HEK293 (cell line): ENCODE data around the gene LPIN3.

Source experiments
- CTCF ChIA-PET: fragments of 350-600 bp; formaldehyde crosslinking; extraction: SDS; loops from one replicate; lab custom pipeline; 2021; ENCODE audit warnings: antibody characterized with exemption; lab: Yijun Ruan, JAX
- POLR2A ChIA-PET: fragments of 300-600 bp; formaldehyde crosslinking; extraction: SDS; loops from one replicate; lab custom pipeline; 2020; ENCODE audit warnings: antibody characterized with exemption, inconsistent platforms; lab: Yijun Ruan, JAX
- H3K27ac ChIP-seq: fragments of 200-500 bp; sonication (Bioruptor generic); 2 replicates; pipeline ENCODE4 v1.5.1; 2014; ENCODE audit warnings: low read depth, low read length, control low read depth, inconsistent platforms; ENCODE audit errors: extremely low read depth
- H3K36me3 ChIP-seq, 2 experiments: fragments of 200-500 bp in 1 of 2; sonication (Bioruptor generic) in 1 of 2; 1 replicate in 1 of 2; 2 replicates in 1 of 2; pipeline ENCODE4 v1.5.1; 2014 to 2017; ENCODE audit warnings: inconsistent platforms in 2 of 2, low read length in 2 of 2; ENCODE audit not compliant: control insufficient read depth in 2 of 2, insufficient read depth in 1 of 2
- H3K4me1 ChIP-seq: fragments of 200-500 bp; sonication (Bioruptor generic); 2 replicates; pipeline ENCODE4 v1.5.1; 2014; ENCODE audit warnings: mild to moderate bottlenecking, low read length, inconsistent platforms; ENCODE audit not compliant: control insufficient read depth, insufficient read depth
- H3K4me3 ChIP-seq: 2 replicates; pipeline ENCODE4 v1.5.1; 2011; ENCODE audit warnings: low read depth, mild to moderate bottlenecking, control low read depth, low read length, moderate library complexity
- H3K9me3 ChIP-seq: fragments of 200-500 bp; sonication (Bioruptor generic); 2 replicates; pipeline ENCODE4 v1.5.1; 2014; ENCODE audit warnings: low read depth, low read length, inconsistent platforms; ENCODE audit not compliant: control insufficient read depth, insufficient read depth
- EGR2 ChIP-seq: fragments of 450-650 bp; formaldehyde crosslinking; IDR thresholded peaks from 2 replicates; pipeline ENCODE4 v1.5.1; 2016; ENCODE audit warnings: low read depth, missing biosample characterization, missing genetic modification characterization
- FEZF1 ChIP-seq: fragments of 450-650 bp; formaldehyde crosslinking; IDR thresholded peaks from 2 replicates; pipeline ENCODE4 v1.5.1; 2016; ENCODE audit warnings: missing biosample characterization, missing genetic modification characterization
- GFI1B ChIP-seq: fragments of 450-650 bp; formaldehyde crosslinking; IDR thresholded peaks from 2 replicates; pipeline ENCODE4 v1.5.1; 2016; ENCODE audit warnings: missing biosample characterization, missing genetic modification characterization
- MYNN ChIP-seq: fragments of 450-650 bp; formaldehyde crosslinking; IDR thresholded peaks from 2 replicates; pipeline ENCODE4 v1.5.1; 2016; ENCODE audit warnings: missing biosample characterization, missing genetic modification characterization, borderline replicate concordance
- OSR2 ChIP-seq: fragments of 450-650 bp; formaldehyde crosslinking; IDR thresholded peaks from 2 replicates; pipeline ENCODE4 v1.5.1; 2016; ENCODE audit warnings: missing biosample characterization, missing genetic modification characterization
- PBX3 ChIP-seq: sonication (generic); formaldehyde crosslinking; IDR thresholded peaks from 2 replicates; pipeline ENCODE4 v1.8.1; 2022; ENCODE audit warnings: mild to moderate bottlenecking, moderate library complexity, missing genetic modification reagents
- ZFHX2 ChIP-seq: fragments of 450-650 bp; formaldehyde crosslinking; conservative IDR thresholded peaks from 2 replicates; pipeline ENCODE4 v1.5.1; 2016; ENCODE audit warnings: missing biosample characterization, missing genetic modification characterization
- ZNF121 ChIP-seq: fragments of 450-650 bp; formaldehyde crosslinking; IDR thresholded peaks from 2 replicates; pipeline ENCODE4 v1.5.1; 2016; ENCODE audit warnings: missing biosample characterization, missing genetic modification characterization
- ZNF19 ChIP-seq: fragments of 450-650 bp; formaldehyde crosslinking; IDR thresholded peaks from 2 replicates; pipeline ENCODE4; 2016; ENCODE audit warnings: missing biosample characterization, missing genetic modification characterization, low read depth
- ZNF221 ChIP-seq: fragments of 450-650 bp; formaldehyde crosslinking; IDR thresholded peaks from 2 replicates; pipeline ENCODE4 v1.5.1; 2017; ENCODE audit warnings: missing biosample characterization, missing genetic modification characterization, borderline replicate concordance
- ZNF239 ChIP-seq: fragments of 450-650 bp; formaldehyde crosslinking; IDR thresholded peaks from 2 replicates; pipeline ENCODE4 v1.5.1; 2016; ENCODE audit warnings: missing biosample characterization, missing genetic modification characterization
- ZNF416 ChIP-seq: fragments of 450-650 bp; formaldehyde crosslinking; IDR thresholded peaks from 2 replicates; pipeline ENCODE4 v1.5.1; 2016; ENCODE audit warnings: missing biosample characterization, missing genetic modification characterization
- ZNF549 ChIP-seq: fragments of 450-650 bp; IDR thresholded peaks from 2 replicates; pipeline ENCODE4 v1.5.1; 2018; ENCODE audit warnings: missing biosample characterization, missing genetic modification characterization, mild to moderate bottlenecking, inconsistent platforms, moderate library complexity
- ZNF571 ChIP-seq: fragments of 450-650 bp; formaldehyde crosslinking; IDR thresholded peaks from 2 replicates; pipeline ENCODE4 v1.5.0; 2017; ENCODE audit warnings: missing biosample characterization, missing genetic modification characterization
- TF ChIP-seq, protein P1 (sequence below): fragments of 450-650 bp; formaldehyde crosslinking; IDR thresholded peaks from 2 replicates; pipeline ENCODE4 v1.5.1; 2016; ENCODE audit warnings: missing biosample characterization, missing genetic modification characterization
- TF ChIP-seq, protein P2 (sequence below): fragments of 450-650 bp; formaldehyde crosslinking; IDR thresholded peaks from 2 replicates; pipeline ENCODE4 v1.5.1; 2016; ENCODE audit warnings: missing biosample characterization, missing genetic modification characterization
- TF ChIP-seq, protein P3 (sequence below): fragments of 450-650 bp; formaldehyde crosslinking; IDR thresholded peaks from 2 replicates; pipeline ENCODE4 v1.5.1; 2016; ENCODE audit warnings: missing biosample characterization, missing genetic modification characterization
- TF ChIP-seq, protein P4 (sequence below): fragments of 450-650 bp; formaldehyde crosslinking; conservative IDR thresholded peaks from 2 replicates; pipeline ENCODE4 v1.5.1; 2016; ENCODE audit warnings: low read depth, missing biosample characterization, missing genetic modification characterization

Gene LPIN3

GRCh38 chr20:41362748-41363140, 22.1 kb downstream of the LPIN3 start:
- Histone ChIP-seq H3K27ac (no peak overlapping the region), H3K36me3 (peaks cover 0 to 58% of the 10 kb centered on the region in 2 experiments; a peak in 2 of 3 replicates), H3K4me3 (no peak overlapping the region), H3K4me1 (no peaks in the 10 kb centered on the region), H3K9me3 (no peaks in the 10 kb centered on the region)
- ChIA-PET POLR2A (interaction anchor here (0.7 kb wide), 1 partner anchor 248 kb away, joined by 6 read pairs; no protein-coding TSS in a partner anchor), CTCF (no interaction called here)
- TF ChIP-seq MYNN (no peak), PBX3 (CRISPR knock-in tag) (no peak), ZNF239 (tag by site-specific recombination) (no peak), ZNF416 (tag by site-specific recombination) (no peak), ZNF121 (tag by site-specific recombination) (no peak), OSR2 (tag by site-specific recombination) (no peak), ZNF549 (no peak), EGR2 (no peak), ZFHX2 (tag by site-specific recombination) (no peak)
- TF ChIP-seq, protein P1, sequence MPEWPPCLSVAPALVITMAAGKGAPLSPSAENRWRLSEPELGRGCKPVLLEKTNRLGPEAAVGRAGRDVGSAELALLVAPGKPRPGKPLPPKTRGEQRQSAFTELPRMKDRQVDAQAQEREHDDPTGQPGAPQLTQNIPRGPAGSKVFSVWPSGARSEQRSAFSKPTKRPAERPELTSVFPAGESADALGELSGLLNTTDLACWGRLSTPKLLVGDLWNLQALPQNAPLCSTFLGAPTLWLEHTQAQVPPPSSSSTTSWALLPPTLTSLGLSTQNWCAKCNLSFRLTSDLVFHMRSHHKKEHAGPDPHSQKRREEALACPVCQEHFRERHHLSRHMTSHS (tag by site-specific recombination), result no peak
- TF ChIP-seq, protein P2, sequence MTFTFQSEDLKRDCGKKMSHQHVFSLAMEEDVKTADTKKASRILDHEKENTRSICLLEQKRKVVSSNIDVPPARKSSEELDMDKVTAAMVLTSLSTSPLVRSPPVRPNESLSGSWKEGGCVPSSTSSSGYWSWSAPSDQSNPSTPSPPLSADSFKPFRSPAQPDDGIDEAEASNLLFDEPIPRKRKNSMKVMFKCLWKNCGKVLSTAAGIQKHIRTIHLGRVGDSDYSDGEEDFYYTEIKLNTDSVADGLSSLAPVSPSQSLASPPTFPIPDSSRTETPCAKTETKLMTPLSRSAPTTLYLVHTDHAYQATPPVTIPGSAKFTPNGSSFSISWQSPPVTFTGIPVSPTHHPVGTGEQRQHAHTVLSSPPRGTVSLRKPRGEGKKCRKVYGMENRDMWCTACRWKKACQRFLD (tag by site-specific recombination), result no peak

GRCh38 chr20:41363601-41364000, 23.0 kb downstream of the LPIN3 start:
- ChIA-PET CTCF (interaction anchor here (0.6 to 1.1 kb wide), 2 partner anchors 11 to 228 kb away, joined by 3 read pairs; no protein-coding TSS in a partner anchor), POLR2A (no interaction called here)
- Histone ChIP-seq H3K9me3 (no peaks in the 10 kb centered on the region), H3K27ac (no peak overlapping the region), H3K4me1 (no peaks in the 10 kb centered on the region), H3K36me3 (peaks cover 0 to 49% of the 10 kb centered on the region in 2 experiments; a peak in 2 of 3 replicates), H3K4me3 (no peak overlapping the region)
- TF ChIP-seq, protein P3, sequence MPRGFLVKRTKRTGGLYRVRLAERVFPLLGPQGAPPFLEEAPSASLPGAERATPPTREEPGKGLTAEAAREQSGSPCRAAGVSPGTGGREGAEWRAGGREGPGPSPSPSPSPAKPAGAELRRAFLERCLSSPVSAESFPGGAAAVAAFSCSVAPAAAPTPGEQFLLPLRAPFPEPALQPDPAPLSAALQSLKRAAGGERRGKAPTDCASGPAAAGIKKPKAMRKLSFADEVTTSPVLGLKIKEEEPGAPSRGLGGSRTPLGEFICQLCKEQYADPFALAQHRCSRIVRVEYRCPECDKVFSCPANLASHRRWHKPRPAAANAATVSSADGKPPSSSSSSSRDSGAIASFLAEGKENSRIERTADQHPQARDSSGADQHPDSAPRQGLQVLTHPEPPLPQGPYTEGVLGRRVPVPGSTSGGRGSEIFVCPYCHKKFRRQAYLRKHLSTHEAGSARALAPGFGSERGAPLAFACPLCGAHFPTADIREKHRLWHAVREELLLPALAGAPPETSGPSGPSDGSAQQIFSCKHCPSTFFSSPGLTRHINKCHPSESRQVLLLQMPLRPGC (tag by site-specific recombination), result no peak
- TF ChIP-seq FEZF1 (tag by site-specific recombination) (no peak), ZNF416 (tag by site-specific recombination) (no peak), ZNF221 (tag by site-specific recombination) (no peak), GFI1B (no peak), ZNF571 (tag by site-specific recombination) (no peak), ZNF19 (no peak)
- TF ChIP-seq, protein P4, sequence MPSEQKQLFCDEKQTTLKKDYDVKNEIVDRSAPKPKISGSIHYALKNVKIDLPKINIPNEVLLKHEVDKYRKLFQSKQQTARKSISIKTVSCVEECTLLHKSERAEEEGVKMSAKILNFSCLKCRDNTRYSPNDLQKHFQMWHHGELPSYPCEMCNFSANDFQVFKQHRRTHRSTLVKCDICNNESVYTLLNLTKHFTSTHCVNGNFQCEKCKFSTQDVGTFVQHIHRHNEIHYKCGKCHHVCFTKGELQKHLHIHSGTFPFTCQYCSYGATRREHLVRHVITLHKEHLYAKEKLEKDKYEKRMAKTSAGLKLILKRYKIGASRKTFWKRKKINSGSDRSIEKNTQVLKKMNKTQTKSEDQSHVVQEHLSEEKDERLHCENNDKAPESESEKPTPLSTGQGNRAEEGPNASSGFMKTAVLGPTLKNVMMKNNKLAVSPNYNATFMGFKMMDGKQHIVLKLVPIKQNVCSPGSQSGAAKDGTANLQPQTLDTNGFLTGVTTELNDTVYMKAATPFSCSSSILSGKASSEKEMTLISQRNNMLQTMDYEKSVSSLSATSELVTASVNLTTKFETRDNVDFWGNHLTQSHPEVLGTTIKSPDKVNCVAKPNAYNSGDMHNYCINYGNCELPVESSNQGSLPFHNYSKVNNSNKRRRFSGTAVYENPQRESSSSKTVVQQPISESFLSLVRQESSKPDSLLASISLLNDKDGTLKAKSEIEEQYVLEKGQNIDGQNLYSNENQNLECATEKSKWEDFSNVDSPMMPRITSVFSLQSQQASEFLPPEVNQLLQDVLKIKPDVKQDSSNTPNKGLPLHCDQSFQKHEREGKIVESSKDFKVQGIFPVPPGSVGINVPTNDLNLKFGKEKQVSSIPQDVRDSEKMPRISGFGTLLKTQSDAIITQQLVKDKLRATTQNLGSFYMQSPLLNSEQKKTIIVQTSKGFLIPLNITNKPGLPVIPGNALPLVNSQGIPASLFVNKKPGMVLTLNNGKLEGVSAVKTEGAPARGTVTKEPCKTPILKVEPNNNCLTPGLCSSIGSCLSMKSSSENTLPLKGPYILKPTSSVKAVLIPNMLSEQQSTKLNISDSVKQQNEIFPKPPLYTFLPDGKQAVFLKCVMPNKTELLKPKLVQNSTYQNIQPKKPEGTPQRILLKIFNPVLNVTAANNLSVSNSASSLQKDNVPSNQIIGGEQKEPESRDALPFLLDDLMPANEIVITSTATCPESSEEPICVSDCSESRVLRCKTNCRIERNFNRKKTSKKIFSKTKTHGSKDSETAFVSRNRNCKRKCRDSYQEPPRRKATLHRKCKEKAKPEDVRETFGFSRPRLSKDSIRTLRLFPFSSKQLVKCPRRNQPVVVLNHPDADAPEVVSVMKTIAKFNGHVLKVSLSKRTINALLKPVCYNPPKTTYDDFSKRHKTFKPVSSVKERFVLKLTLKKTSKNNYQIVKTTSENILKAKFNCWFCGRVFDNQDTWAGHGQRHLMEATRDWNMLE, result no peak
